ENCODE results near the gene SIX2. TPM values are rescaled to one million over a fixed set of nuclear protein-coding genes. Genes with fewer than 3 reads are reported as not detected.

Gene SIX2
- polyA plus RNA-seq, 1 experiment = 0.36 TPM

- no peak for DNase-seq (ENCODE audit: low read depth)
- TF ChIP-seq, protein P1, sequence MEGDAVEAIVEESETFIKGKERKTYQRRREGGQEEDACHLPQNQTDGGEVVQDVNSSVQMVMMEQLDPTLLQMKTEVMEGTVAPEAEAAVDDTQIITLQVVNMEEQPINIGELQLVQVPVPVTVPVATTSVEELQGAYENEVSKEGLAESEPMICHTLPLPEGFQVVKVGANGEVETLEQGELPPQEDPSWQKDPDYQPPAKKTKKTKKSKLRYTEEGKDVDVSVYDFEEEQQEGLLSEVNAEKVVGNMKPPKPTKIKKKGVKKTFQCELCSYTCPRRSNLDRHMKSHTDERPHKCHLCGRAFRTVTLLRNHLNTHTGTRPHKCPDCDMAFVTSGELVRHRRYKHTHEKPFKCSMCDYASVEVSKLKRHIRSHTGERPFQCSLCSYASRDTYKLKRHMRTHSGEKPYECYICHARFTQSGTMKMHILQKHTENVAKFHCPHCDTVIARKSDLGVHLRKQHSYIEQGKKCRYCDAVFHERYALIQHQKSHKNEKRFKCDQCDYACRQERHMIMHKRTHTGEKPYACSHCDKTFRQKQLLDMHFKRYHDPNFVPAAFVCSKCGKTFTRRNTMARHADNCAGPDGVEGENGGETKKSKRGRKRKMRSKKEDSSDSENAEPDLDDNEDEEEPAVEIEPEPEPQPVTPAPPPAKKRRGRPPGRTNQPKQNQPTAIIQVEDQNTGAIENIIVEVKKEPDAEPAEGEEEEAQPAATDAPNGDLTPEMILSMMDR (IDR thresholded peaks at IDR 0.05; ENCODE audit: insufficient read depth, low read depth, low read length) = no peak
- peaks cover 43% of the 10 kb centered on the region for H3K27me3 ChIP-seq (ENCODE audit: control insufficient read depth, insufficient read depth, low read length)
- CTCF ChIA-PET = interaction anchor here (0.6 to 1.2 kb wide), 4 partner anchors 21 to 167 kb away, joined by 3 to 5 read pairs (median 3); no protein-coding TSS in a partner anchor
- no peak overlapping the region for H3K4me3 ChIP-seq (ENCODE audit: low read depth, low read length)
- POLR2A ChIA-PET = no interaction called here
- H3K36me3 ChIP-seq (ENCODE audit: control insufficient read depth, insufficient read depth, low read length) = no peaks in the 10 kb centered on the region
Measured at GRCh38 chr2:45002686-45003085, 6.6 kb downstream of the SIX2 start.

DNA sequence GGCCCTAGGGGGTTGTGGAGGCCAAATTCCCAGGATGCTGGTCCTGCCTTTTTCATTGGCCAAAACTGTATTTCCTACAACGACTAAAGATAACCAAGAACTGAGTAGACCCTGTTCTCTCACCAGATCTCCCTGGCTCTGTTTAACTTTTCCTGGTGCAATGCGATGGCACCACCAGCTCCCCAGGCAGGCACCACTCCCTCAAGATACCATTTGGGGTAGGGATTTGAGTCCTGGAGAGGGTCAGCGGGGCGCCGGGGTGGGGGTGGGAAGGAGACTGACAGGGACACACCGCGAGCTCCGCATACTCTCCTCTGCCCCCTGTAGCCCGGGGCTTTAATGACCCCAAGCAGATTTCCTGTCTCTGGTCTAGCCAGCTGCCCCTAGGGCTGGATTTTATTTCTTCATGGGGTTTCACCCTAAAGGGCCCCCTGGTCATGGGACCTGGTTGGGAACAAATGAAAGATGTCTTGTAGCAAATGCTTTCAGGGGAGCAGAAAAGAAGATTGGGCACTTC, 7.3 kb downstream of the SIX2 start:
- peaks cover 44% of the 10 kb centered on the region for H3K27me3 ChIP-seq (ENCODE audit: control insufficient read depth, insufficient read depth, low read length)
- POLR2A ChIA-PET = no interaction called here
- H3K36me3 ChIP-seq (ENCODE audit: control insufficient read depth, insufficient read depth, low read length) = no peaks in the 10 kb centered on the region
- TF ChIP-seq, protein P1 (IDR thresholded peaks at IDR 0.05; ENCODE audit: insufficient read depth, low read depth, low read length) = peak; percentile 7; the same call in 1 of the 2 replicates
- no peak overlapping the region for H3K4me3 ChIP-seq (ENCODE audit: low read depth, low read length)
- CTCF ChIA-PET = interaction anchor here (0.8 to 1.2 kb wide), 3 partner anchors 20 to 167 kb away, joined by 3 to 5 read pairs (median 3); no protein-coding TSS in a partner anchor
- no peak for DNase-seq (ENCODE audit: low read depth)

GRCh38 chr2:45000921-45001868, 8.1 kb downstream of the SIX2 start:
- POLR2A ChIA-PET = no interaction called here
- Histone ChIP-seq H3K27me3 (ENCODE audit: control insufficient read depth, insufficient read depth, low read length) (peaks cover 42% of the 10 kb centered on the region), H3K4me3 (ENCODE audit: low read depth, low read length) (no peak overlapping the region), H3K36me3 (ENCODE audit: control insufficient read depth, insufficient read depth, low read length) (no peaks in the 10 kb centered on the region)
- TF ChIP-seq, protein P1 (IDR thresholded peaks at IDR 0.05; ENCODE audit: insufficient read depth, low read depth, low read length) = no peak
- CTCF ChIA-PET = interaction anchor here (1.2 kb wide), 1 partner anchor 20 kb away, joined by 5 read pairs; no protein-coding TSS in a partner anchor
- no peak for DNase-seq (ENCODE audit: low read depth)

GRCh38 chr2:45000341-45000901, 8.8 kb downstream of the SIX2 start:
- no peaks in the 10 kb centered on the region for H3K36me3 ChIP-seq (ENCODE audit: control insufficient read depth, insufficient read depth, low read length)
- DNase-seq (ENCODE audit: low read depth) = no peak
- H3K4me3 ChIP-seq (ENCODE audit: low read depth, low read length) = no peak overlapping the region
- H3K27me3 ChIP-seq (ENCODE audit: control insufficient read depth, insufficient read depth, low read length) = peaks cover 40% of the 10 kb centered on the region
- ChIA-PET POLR2A (no interaction called here), CTCF (no interaction called here)
- TF ChIP-seq, protein P1 (IDR thresholded peaks at IDR 0.05; ENCODE audit: insufficient read depth, low read depth, low read length) = no peak

DNA sequence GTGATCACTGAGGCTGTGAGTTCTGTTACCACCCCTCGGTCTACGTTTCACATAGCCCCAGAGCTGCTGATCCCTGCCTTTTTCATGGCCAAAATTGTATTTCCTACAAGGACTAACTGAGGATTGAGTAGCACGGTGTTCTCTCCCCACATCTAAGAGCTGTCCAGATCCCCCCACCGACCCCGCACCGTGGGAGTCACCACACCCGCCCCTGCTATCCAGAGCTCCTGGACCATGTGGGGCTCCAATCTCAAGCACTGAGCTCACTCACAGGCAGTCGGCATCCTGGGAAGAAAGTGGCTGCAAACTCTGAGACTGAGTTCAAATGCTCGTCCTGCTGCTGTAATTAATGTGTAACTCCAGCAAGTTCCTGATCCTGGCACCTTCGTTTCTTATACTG, 9.7 kb downstream of the SIX2 start:
- POLR2A ChIA-PET = no interaction called here
- Histone ChIP-seq H3K27me3 (ENCODE audit: control insufficient read depth, insufficient read depth, low read length) (peaks cover 38% of the 10 kb centered on the region), H3K4me3 (ENCODE audit: low read depth, low read length) (no peak overlapping the region), H3K36me3 (ENCODE audit: control insufficient read depth, insufficient read depth, low read length) (no peaks in the 10 kb centered on the region)
- CTCF ChIA-PET = interaction anchor here (0.6 to 1.0 kb wide), 2 partner anchors 18 to 242 kb away, joined by 3 to 9 read pairs; no protein-coding TSS in a partner anchor
- no peak for DNase-seq (ENCODE audit: low read depth)
- TF ChIP-seq, protein P1 (IDR thresholded peaks at IDR 0.05; ENCODE audit: insufficient read depth, low read depth, low read length) = no peak
